ENCODE results near the gene GATA5. TPM values are rescaled to one million over a fixed set of nuclear protein-coding genes. Genes with fewer than 3 reads are reported as not detected.

Gene GATA5
- total RNA-seq, 3 donors from 2014 or later = 0.73 TPM; not detected in 2

DNA sequence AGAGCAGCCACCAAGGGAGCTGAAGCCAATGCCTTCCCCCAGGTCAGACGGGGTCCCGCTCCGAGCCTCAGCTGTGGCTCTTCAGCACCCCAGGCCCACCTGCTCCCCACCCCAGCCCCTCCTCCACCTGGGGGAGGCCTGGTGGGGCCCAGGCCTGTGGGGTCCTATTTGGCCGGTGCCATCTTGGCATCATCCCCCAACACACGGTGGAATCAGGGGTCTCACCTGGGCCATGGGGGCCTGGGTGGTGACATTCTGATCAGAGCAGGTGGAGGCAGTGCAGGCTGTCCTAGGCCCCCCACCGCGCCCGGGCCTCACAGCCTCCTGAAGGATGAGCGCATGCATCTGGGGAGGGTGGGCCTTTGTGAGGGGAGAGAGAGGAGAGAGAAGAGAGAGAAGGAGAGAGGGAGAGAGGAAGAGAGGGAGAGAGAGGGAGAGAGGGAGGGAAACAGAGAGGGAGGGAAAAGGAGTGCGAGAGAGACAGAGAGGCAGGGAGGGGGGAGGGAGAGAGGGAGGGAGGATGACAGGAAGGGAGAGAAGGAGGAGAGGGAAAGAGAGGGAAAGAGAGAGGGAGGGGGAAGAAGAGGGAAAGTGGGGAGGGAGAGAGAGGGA lies 24.5 kb downstream of the GATA5 start:
- Histone ChIP-seq H3K9me3 (no peaks in the 10 kb centered on the region), H3K36me3 (no peaks in the 10 kb centered on the region), H3K27ac (no peak overlapping the region), H3K27me3 (peaks cover 6 to 66% of the 10 kb centered on the region in 2 donors), H3K4me3 (no peak overlapping the region), H3K4me1 (no peaks in the 10 kb centered on the region)
- DNase-seq (ENCODE audit: low spot score in 2 of 2) = no peak
- no peak for TF ChIP-seq POLR2A (IDR thresholded peaks at IDR 0.05)
- TF ChIP-seq POLR2AphosphoS5 (IDR thresholded peaks at IDR 0.05) = no peak
- no peak for TF ChIP-seq CTCF (IDR thresholded peaks at IDR 0.05)
- intact Hi-C loops (cut with DNase I; ENCODE audit: low total_unique reads) = no loop called here

GRCh38 chr20:62449951-62450691 lies 25.7 kb downstream of the GATA5 start:
- TF ChIP-seq CTCF (IDR thresholded peaks at IDR 0.05) (no peak), POLR2AphosphoS5 (IDR thresholded peaks at IDR 0.05) (no peak), POLR2A (IDR thresholded peaks at IDR 0.05) (no peak)

GRCh38 chr20:62448788-62449187 lies 27.0 kb downstream of the GATA5 start:
- no peak for DNase-seq (ENCODE audit: low spot score in 2 of 2)
- peaks cover 6 to 75% of the 10 kb centered on the region in 2 donors for H3K27me3 ChIP-seq
- no peaks in the 10 kb centered on the region for H3K9me3 ChIP-seq
- H3K36me3 ChIP-seq = no peaks in the 10 kb centered on the region
- TF ChIP-seq CTCF (IDR thresholded peaks at IDR 0.05) = no peak
- TF ChIP-seq POLR2AphosphoS5 (IDR thresholded peaks at IDR 0.05) = no peak
- no peak for TF ChIP-seq POLR2A (IDR thresholded peaks at IDR 0.05)
- intact Hi-C loops (cut with DNase I; ENCODE audit: low total_unique reads) = no loop called here
- no peak overlapping the region for H3K4me3 ChIP-seq
- H3K27ac ChIP-seq = no peak overlapping the region
- H3K4me1 ChIP-seq = no peaks in the 10 kb centered on the region

More at GRCh38 chr20:62449951-62450691, 25.7 kb downstream of the GATA5 start:
- H3K4me3 ChIP-seq = no peak overlapping the region
- H3K27ac ChIP-seq = no peak overlapping the region
- no peaks in the 10 kb centered on the region for H3K36me3 ChIP-seq
- no peaks in the 10 kb centered on the region for H3K4me1 ChIP-seq
- intact Hi-C loops (cut with DNase I; ENCODE audit: low total_unique reads) = no loop called here
- H3K9me3 ChIP-seq = no peaks in the 10 kb centered on the region
- no peak for DNase-seq (ENCODE audit: low spot score in 2 of 2)
- H3K27me3 ChIP-seq = peaks cover 6 to 75% of the 10 kb centered on the region in 2 donors

DNA sequence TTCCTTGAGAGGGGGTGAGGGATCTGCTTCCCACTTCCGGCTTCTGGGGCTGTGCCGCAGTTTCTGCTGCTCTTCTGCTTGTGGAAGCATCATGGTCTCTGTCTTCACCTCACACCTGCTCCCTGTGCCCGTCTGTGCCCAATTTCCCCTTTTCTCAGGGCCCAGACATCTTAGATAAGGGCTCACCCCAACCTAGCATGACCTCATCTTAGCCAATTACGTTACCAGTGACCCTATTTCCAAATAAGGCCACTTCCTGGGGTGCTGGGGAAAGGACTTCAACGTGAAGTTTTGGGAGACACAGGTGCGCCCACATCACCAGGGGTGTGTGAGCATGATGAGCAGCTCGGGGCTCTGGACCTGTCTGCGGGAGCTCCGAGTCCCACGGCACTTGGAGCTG lies 27.8 kb downstream of the GATA5 start:
- DNase-seq (ENCODE audit: low spot score in 2 of 2) = no peak
- H3K4me1 ChIP-seq = no peaks in the 10 kb centered on the region
- H3K27ac ChIP-seq = no peak overlapping the region
- intact Hi-C loops (cut with DNase I; ENCODE audit: low total_unique reads) = no loop called here
- H3K36me3 ChIP-seq = no peaks in the 10 kb centered on the region
- peaks cover 4 to 67% of the 10 kb centered on the region in 2 donors for H3K27me3 ChIP-seq
- no peak overlapping the region for H3K4me3 ChIP-seq
- TF ChIP-seq POLR2A (IDR thresholded peaks at IDR 0.05) (no peak), CTCF (IDR thresholded peaks at IDR 0.05) (no peak), POLR2AphosphoS5 (IDR thresholded peaks at IDR 0.05) (no peak)
- no peaks in the 10 kb centered on the region for H3K9me3 ChIP-seq
